GM12878 (cell line): ENCODE results near the gene SUPT3H. TPM values are rescaled to one million over a fixed set of nuclear protein-coding genes. Genes with fewer than 3 reads are reported as not detected.

Experiments used
- CHD4 ChIP-seq: fragments of 200-600 bp; sonication (generic); IDR thresholded peaks from 2 replicates; pipeline ENCODE4 v1.6.1; 2016; ENCODE audit warnings: mild to moderate bottlenecking
- CUX1 ChIP-seq: IDR thresholded peaks from 2 replicates; pipeline ENCODE4 v1.6.1; 2012; ENCODE audit warnings: improper control_type of control experiment, low read depth, low read length; ENCODE audit not compliant: insufficient replicate concordance
- ETV6 ChIP-seq, 2 experiments: fragments of 450-650 bp in 1 of 2; IDR thresholded peaks in 1 of 2; conservative IDR thresholded peaks in 1 of 2; 2 replicates each; pipeline ENCODE4 v1.6.1; 2014; ENCODE audit warnings: antibody characterized with exemption in 1 of 2, borderline replicate concordance in 1 of 2, low read depth in 1 of 2, mild to moderate bottlenecking in 1 of 2, moderate library complexity in 1 of 2
- MAX ChIP-seq: IDR thresholded peaks from 2 replicates; pipeline ENCODE4 v1.6.1; 2012; ENCODE audit warnings: low read depth, low read length, improper control_type of control experiment
- NFYB ChIP-seq: IDR thresholded peaks from 2 replicates; pipeline ENCODE4 v1.6.1; 2011; ENCODE audit warnings: low read depth, mild to moderate bottlenecking, low read length, improper control_type of control experiment, moderate library complexity; ENCODE audit not compliant: insufficient read depth
- RAD51 ChIP-seq: fragments of 450-650 bp; IDR thresholded peaks from 2 replicates; pipeline ENCODE4 v1.6.1; 2016; ENCODE audit warnings: moderate library complexity, mild to moderate bottlenecking, inconsistent platforms
- REST ChIP-seq: IDR thresholded peaks from 2 replicates; pipeline ENCODE4 v1.6.1; 2012; ENCODE audit warnings: mild to moderate bottlenecking, low read depth, low read length
- STAT3 ChIP-seq: IDR thresholded peaks from 2 replicates; pipeline ENCODE4 v1.6.1; 2011; ENCODE audit warnings: low read depth, low read length, improper control_type of control experiment
- ZBTB11 ChIP-seq: fragments of 450-650 bp; formaldehyde crosslinking; IDR thresholded peaks from 2 replicates; pipeline ENCODE4 v1.5.0; 2022; ENCODE audit warnings: mild to moderate bottlenecking, missing genetic modification characterization
- ZBTB4 ChIP-seq: fragments of 450-650 bp; formaldehyde crosslinking; IDR thresholded peaks from 2 replicates; pipeline ENCODE4 v1.4.0; 2022; ENCODE audit warnings: mild to moderate bottlenecking, moderate library complexity
- ZNF217 ChIP-seq: fragments of 450-650 bp; IDR thresholded peaks from 2 replicates; pipeline ENCODE4 v1.6.1; 2017; ENCODE audit warnings: antibody characterized with exemption, mild to moderate bottlenecking
- ZNF24 ChIP-seq: fragments of 450-650 bp; IDR thresholded peaks from 2 replicates; pipeline ENCODE4 v1.6.1; 2017; ENCODE audit warnings: antibody characterized with exemption, mild to moderate bottlenecking
- polyA plus RNA-seq, 11 experiments: library from polyadenylated mRNA; depleted of rRNA in 4 of 11; unstranded in 6 of 11; stranded (reverse) in 5 of 11; fragments of >200 nt; fragmentation: Nextera tagmentation in 4 of 11; fragmentation: Illumina TruSeq in 1 of 11; extraction: Ambion mirVana in 4 of 11; extraction: Trizol in 1 of 11; gene quantifications; 1 replicate in 1 of 11; 2 replicates in 10 of 11; pipeline versions ENCODE4 v1.2.1 to v1.2.3, GENCODE V29; 2011 to 2016; ENCODE audit warnings: inconsistent platforms in 2 of 11, missing spikeins in 2 of 11, low read depth in 1 of 11
- total RNA-seq, 4 experiments: library from RNA; depleted of rRNA in 3 of 4; stranded (reverse); fragments of >200 nt in 3 of 4; fragmentation: Illumina TruSeq in 1 of 4; extraction: Trizol in 1 of 4; gene quantifications; 2 replicates each; pipeline versions ENCODE4 v1.2.1 to v1.2.3, GENCODE V29; 2013 to 2021

SUPT3H gene
- total and polyA plus RNA-seq, 10 of the 15 experiments (the other 5 are each of a cell fraction or from before 2014, with no cell fraction given) = 0.51 to 3.7 (median 2.0) TPM

- TF ChIP-seq REST (no peak), CHD4 (no peak), ZNF24 (no peak), CUX1 (no peak), ETV6 (conservative IDR thresholded peaks at IDR 0.05 in 1 of 2, IDR thresholded peaks at IDR 0.05 in 1 of 2; ENCODE audit: borderline replicate concordance in 1 of 2, low read depth in 1 of 2) (no peak), MAX (peak; percentile 67), ZNF217 (no peak), ZBTB4 (CRISPR knock-in tag) (no peak), ZBTB11 (no peak), STAT3 (no peak), NFYB (no peak), RAD51 (no peak)
These were observed at the start of gene SUPT3H (continued) for GRCh38 chr6:45377554-45378333.
